T-helper 2 cell (primary cell): ENCODE results near the gene PNRC2.

Experiments
- DNase-seq, 5 experiments: peaks; one replicate each; pipeline versions ENCODE4 v3.0.0 to v3.0.0-alpha.2; 2012 to 2022
- total RNA-seq, 2 donors: gene quantifications; one replicate each; lab custom pipeline; 2026; lab: John Stamatoyannopoulos, UW

The PNRC2 gene, protein sequence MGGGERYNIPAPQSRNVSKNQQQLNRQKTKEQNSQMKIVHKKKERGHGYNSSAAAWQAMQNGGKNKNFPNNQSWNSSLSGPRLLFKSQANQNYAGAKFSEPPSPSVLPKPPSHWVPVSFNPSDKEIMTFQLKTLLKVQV
- total RNA-seq, result 171 to 243 reads per million in 2 donors

- DNase-seq, result peak; percentile 91 to 98 (median 94)
Measured at GRCh38 chr1:23959461-23960290, at the start of gene PNRC2. PNRC2 (plus strand) TSS chr1:23959828; CDS start chr1:23961458, 1,630 bp downstream.

DNA sequence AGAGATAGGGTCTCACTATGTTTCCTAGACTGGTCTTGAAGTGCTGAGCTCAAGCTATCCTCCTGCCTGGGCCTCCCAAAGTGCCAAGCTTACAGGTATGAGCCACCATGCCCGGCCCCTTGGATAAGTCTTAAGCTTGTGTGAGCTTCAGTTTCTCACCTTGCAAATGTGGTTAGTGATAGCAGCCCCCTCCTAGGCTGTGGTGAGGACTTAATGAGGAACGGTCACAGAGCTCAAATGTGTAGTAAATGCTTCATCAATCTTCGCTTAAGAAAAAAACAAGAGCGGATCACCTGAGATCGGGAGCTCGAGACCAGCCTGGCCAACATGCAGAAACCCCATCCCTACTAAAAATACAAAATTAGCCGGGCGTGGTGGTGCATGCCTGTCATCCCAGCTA lies 49.5 kb upstream of the PNRC2 start:
- DNase-seq, result no peak

DNA sequence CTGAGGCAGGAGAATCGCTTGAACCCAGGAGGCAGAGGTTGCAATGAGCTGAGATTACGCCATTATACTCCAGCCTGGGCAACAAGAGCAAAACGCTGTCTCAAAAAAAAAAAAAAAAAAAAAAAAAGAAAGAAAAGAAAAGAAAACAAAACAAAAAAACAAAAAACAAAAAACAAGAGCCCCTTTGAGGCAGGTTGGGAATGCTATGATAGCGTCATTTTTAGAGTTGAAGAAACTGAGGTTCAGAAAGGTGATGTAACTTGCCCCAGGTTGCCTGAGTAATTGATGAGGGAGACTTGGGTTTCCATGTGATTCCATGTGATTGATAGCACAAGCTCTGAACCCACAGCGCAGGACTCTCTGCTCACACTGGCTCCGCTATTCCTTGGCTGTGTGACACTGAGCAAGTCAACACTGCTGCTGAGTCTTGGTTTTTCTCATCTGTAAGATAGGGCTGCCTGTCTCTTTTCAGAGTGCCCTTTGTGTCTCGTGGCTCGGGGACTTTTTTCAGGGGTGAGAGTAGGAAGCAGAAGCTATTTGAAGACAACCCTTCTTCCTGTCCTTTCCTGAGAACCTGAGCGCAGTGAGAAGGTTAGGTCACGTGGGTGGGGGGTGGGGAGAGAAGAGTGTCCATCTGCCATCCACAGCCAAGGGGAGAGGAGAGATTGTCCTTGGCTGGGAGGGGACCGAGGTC lies 48.9 kb upstream of the PNRC2 start:
- DNase-seq, result peak in 1 of 5 experiments; percentile 31

- DNase-seq, result no peak
Measured at GRCh38 chr1:23911921-23912320, 47.7 kb upstream of the PNRC2 start.

DNA sequence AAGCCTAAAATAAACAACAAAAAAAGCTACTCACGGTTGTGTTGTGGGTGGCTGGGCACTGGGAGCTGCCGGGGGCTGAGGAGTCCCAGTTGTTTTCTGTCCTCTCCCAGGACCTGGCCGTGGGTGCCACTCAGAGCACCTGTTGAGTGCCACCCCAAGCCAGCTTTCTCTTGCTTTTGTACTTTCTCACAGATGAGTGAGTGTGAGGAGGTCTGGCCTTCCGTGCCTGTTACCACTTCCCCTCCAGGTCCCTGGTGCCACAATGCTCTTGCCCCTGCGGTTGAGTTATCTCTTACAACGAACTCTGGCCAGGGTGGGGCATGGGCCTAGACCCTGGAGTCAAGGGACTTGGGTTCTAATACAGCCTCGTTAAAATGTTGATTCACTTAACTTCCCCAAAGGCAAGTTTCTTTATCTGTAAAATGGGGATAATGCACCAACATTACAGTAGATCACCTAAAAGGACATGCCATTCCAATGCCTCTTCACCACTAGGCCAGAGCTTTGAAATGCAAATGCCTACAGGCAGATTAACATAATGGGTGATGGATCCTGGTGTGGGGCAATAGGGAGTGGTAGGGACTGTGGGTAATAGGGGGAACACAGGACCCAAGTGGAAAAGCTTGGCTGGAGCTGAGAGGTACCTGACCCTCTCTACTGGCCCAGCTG lies 46.3 kb upstream of the PNRC2 start, which contains the start of gene CNR2:
Gene CNR2 (minus strand): TSS at position 151 of the 669 bp plus-strand sequence. CDS start 37,745 bp downstream, outside the sequence.
- peak in 2 of 5 experiments; percentile 22 to 78 for DNase-seq

GRCh38 chr1:23914921-23915320 lies 44.7 kb upstream of the PNRC2 start:
- DNase-seq, result no peak

DNA sequence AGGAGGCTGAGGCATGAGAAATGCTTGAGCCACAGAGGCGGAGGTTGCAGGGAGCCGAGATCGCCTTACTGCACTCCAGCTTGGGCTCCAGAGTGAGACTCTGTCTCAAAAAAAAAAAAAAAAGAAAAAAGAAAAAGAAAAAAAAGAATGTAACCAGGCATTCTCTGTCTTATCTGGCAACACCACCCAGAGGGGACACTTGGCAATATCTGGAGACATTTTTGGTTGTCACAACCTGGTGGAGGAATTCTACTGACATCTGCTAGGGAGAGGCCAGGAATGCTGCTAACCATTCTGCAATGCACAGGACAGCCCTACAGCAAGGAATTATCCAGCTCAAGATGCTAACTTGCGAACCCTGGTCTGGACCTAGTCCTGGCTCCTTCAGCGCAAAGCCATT lies 44.2 kb upstream of the PNRC2 start:
- DNase-seq, result no peak

GRCh38 chr1:23916209-23917131 lies 43.2 kb upstream of the PNRC2 start:
- peak in 3 of 5 experiments; percentile 18 to 73 (median 53) for DNase-seq

GRCh38 chr1:23922321-23922943 lies 37.2 kb upstream of the PNRC2 start:
- no peak for DNase-seq

DNA sequence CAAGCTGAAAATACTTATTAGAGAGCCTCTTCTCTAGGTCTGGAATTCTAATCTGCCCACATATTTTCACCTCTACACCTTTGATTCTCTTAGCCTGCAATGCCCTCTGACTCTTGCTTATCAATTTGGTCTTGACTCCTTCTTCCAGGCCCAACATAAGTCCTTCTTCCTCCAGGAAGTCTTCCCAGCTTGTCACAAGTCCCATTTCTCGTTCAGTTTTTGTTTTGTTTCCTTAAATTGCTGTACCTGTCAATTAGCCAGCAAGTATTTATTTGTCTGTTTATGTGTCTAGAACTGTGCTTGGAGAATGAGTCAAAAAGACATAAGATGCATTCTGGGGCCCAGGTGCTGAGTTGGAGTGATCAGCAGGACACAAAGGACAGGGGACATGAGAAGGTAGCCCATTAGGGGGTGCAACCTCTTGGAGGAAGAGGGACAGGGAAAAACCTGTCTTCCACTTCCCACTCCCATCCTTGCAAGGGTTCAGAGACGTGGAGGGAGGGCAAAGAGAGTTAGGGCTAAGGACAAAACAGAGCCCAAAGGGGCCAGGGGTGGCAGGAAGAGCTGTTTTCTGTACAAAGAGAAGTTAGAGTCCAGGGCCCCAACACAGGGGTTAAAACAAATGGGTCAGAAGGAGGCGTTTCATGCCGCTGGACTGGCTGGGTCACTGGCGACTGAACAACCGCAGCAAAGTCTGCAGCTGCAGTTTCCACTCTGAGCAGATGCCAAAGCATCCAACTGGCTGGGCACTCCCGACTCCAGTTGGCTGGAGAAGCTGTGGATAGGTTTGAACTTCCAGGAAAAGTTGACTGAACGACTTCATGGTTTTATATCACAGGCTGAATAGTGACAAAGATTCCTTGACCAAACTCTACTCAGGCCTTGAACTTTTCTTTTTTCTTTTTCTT lies 35.8 kb upstream of the PNRC2 start:
- no peak for DNase-seq

DNA sequence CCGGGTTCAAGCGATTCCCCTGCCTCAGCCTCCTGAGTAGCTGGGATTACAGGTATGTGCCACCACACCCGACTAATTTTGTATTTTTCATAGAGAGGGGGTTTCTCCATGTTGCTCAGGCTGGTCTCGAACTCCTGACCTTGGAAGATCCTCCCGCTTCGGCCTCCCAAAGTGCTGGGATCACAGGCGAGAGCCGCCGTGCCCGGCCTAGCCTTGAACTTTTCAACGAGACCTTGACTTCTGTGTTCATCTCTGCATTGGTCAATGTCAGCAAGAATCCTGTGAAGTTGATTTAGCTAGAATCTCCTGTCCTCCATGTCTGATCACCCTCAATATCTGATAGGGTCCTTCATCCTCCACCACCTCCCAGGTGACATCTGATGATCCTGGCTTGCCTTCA lies 35.0 kb upstream of the PNRC2 start:
- DNase-seq, result no peak

DNA sequence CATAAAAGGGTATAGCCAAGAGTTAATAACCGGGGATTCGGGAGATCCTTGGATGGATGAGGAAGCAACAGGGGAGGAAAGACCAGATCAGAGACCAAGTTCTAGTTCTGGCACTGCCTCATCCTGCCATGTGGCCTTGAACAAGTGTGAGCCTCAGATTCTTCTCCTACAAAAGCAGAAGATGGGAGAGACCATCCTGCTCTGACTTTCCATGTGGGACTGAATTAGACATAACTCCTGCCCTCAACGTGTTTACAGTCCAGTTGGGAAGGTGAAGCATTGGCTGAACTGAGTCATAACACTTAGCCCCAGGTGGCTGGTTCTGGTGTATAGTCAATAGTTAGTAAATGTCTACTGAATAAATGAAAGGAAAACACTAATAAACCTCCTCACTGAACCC lies 34.3 kb upstream of the PNRC2 start:
- no peak for DNase-seq

DNA sequence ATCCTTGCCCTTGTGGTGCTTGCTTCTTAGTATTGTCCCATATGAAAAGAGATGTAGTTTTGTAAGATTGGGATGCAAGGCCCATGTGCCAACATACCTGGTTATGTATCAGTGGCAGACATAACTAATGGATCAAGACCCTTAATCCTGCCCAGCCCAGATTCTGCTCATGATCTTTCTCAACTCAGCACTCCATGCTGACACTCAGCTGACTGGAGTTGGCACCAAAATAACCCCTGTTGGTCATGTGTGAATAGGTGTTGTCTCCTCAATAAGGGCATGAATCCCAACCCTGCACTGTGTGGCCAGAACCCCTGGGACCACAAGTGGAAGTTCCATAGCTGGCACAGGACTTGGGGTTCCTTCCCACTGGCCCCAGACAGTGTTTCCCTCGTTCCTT lies 32.5 kb upstream of the PNRC2 start:
- no peak for DNase-seq

DNA sequence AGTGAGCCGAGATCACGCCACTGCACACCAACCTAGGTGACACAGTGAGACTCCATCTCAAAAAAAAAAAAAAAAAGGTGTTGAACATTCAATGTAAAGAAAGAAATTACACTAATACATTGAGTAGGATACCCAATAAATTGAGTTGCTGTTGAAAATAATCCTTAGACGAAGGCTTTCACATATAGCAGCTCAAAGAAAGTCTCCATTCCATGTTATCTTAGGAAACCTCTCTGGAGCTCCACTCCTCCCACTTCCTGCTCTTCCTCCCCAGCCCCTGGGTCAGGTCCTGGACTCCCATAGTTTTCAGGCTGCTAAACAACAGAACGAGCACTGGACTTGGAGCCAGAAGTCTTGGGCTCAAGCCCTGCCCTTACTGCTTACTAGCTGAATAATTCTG lies 30.8 kb upstream of the PNRC2 start:
- DNase-seq, result no peak

GRCh38 chr1:23930270-23930669 lies 29.4 kb upstream of the PNRC2 start:
- no peak for DNase-seq

GRCh38 chr1:23930861-23931490 lies 28.7 kb upstream of the PNRC2 start:
- DNase-seq, result no peak

- DNase-seq, result no peak
Measured at GRCh38 chr1:23931491-23931880, 28.1 kb upstream of the PNRC2 start.

DNA sequence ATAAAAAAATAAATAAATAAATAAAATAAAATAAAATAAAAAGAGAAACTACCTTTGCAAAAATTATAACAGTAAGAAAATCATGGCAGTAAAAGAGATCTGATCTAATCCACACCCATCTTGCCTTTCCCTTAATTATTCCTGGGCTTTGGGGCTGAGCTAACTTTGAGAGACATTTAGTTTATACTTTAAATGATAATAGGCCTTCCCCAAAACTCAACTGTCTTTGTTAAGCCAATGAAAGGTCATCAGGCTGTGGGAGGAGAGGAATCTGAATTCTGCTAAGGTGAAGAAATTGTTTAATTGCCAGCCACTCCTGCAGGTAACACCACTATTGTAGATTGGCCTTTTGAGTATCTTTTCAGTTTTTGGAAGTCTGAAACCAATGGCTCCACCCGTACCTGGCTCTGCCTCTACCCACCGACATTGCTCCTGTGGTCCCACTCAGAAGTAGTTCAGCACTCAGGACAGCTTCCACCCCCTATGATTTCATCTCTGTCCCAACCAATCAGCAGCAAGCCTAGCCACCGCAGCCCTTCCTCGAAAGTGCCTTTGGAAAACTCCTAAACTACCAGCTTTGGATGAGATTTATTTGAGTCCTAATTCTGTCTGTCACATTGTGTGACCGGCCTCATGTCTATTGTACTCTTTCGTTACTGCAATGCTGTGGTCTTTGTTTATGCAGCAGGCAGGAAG lies 23.0 kb upstream of the PNRC2 start:
- no peak for DNase-seq

- no peak for DNase-seq
Measured at GRCh38 chr1:23947366-23947765, 12.3 kb upstream of the PNRC2 start.
